GM04503 (cell line): Measurements from ENCODE around the gene PCDHA12.
"Not testable (repeated sequence)": the region's sequence is repeated elsewhere in the genome, so short reads cannot be mapped to it uniquely, and the experiment has no call there.

ENCODE experiments used
- DNase-seq: peaks from one replicate; pipeline ENCODE4 v3.0.0-alpha.2; 2012; ENCODE audit warnings: low read depth

Gene PCDHA12, protein sequence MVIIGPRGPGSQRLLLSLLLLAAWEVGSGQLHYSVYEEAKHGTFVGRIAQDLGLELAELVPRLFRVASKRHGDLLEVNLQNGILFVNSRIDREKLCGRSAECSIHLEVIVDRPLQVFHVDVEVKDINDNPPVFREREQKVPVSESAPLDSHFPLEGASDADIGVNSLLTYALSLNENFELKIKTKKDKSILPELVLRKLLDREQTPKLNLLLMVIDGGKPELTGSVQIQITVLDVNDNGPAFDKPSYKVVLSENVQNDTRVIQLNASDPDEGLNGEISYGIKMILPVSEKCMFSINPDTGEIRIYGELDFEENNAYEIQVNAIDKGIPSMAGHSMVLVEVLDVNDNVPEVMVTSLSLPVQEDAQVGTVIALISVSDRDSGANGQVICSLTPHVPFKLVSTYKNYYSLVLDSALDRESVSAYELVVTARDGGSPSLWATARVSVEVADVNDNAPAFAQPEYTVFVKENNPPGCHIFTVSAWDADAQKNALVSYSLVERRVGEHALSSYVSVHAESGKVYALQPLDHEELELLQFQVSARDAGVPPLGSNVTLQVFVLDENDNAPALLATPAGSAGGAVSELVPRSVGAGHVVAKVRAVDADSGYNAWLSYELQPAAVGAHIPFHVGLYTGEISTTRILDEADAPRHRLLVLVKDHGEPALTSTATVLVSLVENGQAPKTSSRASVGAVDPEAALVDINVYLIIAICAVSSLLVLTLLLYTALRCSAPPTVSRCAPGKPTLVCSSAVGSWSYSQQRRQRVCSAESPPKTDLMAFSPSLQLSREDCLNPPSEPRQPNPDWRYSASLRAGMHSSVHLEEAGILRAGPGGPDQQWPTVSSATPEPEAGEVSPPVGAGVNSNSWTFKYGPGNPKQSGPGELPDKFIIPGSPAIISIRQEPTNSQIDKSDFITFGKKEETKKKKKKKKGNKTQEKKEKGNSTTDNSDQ

DNA sequence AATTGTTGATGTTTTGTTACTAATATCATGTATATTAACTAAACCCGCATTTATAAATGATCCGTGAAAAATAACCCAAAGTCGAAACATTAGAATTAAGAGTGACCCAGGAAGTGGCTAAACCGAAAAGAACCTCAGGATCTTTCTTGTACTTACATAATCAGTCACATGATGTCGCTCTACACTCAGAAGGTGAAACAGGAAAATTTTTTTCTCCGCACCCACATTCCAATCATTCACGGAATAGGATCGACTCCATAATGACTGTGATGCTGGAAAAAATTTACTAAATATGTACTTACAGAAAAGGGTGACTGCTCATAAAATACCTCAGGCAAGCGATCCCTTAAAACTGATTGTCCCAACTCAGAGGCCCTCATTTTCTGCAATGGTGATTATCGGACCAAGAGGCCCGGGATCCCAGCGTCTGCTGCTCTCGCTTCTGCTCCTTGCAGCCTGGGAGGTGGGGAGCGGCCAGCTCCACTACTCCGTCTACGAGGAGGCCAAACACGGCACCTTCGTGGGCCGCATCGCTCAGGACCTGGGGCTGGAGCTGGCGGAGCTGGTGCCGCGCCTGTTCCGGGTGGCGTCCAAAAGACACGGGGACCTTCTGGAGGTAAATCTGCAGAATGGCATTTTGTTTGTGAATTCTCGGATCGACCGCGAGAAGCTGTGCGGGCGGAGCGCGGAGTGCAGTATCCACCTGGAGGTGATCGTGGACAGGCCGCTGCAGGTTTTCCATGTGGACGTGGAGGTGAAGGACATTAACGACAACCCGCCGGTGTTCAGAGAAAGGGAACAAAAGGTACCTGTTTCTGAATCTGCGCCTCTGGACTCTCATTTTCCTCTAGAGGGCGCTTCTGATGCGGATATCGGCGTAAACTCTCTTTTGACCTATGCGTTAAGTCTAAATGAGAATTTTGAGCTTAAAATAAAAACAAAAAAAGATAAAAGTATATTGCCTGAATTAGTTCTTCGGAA is at the start of gene PCDHA12:
TSS of gene PCDHA12 (plus strand) at position 224 of the 981 bp plus-strand sequence. CDS start at position 389, 165 bp downstream.
- no peak for DNase-seq

DNA sequence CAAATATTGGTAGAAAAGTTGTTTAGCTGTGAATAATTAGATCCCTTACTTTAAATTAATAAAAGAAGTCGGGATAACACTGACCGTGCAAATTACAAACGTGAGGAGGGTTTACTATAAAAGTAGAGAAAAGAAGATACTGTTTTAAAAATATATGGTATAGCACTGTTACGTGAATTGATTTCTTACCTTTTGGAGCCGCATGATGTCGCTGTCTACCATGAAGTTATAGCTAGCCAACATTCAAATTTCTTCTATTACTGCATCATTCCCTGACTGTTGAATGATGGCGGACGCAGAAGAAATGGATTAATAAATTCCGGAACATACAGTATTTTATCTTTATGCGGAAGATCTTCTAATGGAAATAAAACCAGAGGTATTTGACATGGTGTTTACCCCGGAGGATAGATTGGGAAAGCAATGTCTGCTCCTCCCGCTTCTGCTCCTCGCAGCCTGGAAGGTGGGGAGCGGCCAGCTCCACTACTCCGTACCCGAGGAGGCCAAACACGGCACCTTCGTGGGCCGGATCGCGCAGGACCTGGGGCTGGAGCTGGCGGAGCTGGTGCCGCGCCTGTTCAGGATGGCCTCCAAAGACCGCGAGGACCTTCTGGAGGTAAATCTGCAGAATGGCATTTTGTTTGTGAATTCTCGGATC is 47.3 kb upstream of the PCDHA12 start, which contains the start of gene PCDHA6:
TSS of gene PCDHA6 (plus strand) at position 257 of the 658 bp plus-strand sequence. CDS start at position 389, 132 bp downstream.
- DNase-seq: no peak

DNA sequence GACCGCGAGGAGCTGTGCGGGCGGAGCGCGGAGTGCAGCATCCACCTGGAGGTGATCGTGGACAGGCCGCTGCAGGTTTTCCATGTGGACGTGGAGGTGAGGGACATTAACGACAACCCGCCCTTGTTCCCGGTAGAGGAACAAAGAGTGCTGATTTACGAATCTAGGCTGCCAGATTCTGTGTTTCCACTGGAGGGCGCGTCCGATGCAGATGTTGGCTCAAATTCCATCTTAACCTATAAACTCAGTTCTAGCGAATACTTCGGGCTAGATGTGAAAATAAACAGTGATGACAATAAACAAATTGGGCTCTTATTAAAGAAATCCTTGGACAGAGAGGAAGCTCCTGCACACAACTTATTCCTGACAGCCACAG is 46.8 kb upstream of the PCDHA12 start:
- DNase-seq: no peak

DNA sequence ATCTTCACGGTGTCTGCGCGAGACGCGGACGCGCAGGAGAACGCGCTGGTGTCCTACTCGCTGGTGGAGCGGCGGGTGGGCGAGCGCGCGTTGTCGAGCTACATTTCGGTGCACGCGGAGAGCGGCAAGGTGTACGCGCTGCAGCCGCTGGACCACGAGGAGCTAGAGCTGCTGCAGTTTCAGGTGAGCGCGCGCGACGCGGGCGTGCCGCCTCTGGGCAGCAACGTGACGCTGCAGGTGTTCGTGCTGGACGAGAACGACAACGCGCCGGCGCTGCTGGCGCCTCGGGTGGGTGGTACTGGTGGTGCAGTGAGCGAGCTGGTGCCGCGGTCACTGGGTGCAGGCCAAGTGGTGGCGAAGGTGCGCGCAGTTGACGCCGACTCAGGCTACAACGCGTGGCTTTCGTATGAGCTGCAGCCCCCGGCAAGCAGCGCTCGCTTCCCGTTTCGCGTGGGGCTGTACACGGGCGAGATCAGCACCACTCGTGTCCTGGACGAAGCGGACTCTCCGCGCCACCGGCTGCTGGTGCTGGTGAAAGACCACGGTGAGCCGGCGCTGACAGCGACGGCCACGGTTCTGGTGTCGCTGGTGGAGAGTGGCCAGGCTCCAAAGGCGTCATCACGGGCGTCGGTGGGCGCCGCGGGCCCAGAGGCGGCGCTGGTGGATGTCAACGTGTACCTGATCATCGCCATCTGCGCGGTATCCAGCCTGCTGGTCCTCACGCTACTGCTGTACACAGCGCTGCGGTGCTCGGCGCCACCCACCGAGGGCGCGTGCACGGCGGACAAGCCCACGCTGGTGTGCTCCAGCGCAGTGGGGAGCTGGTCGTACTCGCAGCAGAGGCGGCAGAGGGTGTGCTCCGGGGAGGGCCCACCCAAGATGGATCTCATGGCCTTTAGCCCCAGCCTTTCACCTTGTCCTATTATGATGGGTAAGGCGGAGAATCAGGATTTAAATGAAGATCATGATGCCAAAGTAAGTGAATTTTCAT is 45.3 kb upstream of the PCDHA12 start:
- not testable (repeated sequence) for DNase-seq

DNA sequence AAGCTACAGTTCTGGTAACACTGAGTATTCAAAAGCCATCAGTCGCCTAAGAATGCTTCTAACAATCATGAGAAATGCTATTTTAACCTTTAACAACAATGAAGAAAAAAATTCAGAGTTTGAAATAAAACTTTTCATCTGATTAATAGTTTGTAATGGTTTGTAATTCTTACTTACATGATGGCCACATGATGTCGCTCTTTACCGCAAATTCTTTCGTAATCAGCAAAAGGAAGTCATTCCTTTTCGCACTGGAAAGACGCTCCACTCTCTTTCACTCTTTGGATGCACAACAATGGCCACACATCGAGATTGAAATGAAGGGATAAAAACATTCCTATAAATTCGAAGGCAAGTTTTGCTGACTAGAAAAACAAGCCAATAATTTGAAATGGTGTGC is 41.1 kb upstream of the PCDHA12 start, which contains the start of gene PCDHA7:
TSS of gene PCDHA7 (plus strand) at position 277 of the 400 bp plus-strand sequence. CDS start at position 392, 115 bp downstream.
- DNase-seq: no peak

DNA sequence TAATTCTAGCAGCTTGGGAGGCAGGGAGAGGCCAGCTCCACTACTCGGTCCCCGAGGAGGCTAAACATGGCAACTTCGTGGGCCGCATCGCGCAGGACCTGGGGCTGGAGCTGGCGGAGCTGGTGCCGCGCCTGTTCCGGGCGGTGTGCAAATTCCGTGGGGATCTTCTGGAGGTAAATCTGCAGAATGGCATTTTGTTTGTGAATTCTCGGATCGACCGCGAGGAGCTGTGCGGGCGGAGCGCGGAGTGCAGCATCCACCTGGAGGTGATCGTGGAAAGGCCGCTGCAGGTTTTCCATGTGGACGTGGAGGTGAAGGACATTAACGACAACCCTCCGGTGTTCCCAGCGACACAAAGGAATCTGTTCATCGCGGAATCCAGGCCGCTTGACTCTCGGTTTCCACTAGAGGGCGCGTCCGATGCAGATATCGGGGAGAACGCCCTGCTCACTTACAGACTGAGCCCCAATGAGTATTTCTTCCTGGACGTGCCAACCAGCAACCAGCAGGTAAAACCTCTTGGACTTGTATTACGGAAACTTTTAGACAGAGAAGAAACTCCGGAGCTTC is 40.6 kb upstream of the PCDHA12 start:
- DNase-seq: not testable (repeated sequence)

DNA sequence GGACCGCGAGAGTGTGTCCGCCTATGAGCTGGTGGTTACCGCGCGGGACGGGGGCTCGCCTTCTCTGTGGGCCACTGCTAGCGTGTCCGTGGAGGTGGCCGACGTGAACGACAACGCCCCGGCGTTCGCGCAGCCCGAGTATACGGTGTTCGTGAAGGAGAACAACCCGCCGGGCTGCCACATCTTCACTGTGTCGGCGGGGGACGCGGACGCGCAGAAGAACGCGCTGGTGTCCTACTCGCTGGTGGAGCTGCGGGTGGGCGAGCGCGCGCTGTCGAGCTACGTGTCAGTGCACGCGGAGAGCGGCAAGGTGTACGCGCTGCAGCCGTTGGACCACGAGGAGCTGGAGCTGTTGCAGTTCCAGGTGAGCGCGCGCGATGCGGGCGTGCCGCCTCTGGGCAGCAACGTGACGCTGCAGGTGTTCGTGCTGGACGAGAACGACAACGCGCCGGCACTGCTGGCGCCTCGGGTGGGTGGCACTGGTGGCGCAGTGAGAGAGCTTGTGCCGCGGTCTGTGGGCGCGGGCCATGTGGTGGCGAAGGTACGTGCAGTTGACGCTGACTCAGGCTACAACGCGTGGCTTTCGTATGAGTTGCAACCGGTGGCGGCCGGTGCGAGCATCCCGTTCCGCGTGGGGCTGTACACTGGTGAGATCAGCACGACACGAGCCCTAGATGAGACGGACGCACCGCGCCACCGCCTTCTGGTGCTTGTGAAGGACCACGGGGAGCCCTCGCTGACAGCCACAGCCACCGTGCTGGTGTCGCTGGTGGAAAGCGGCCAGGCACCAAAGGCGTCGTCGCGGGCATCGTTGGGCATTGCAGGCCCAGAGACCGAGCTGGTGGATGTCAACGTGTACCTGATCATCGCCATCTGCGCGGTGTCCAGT is 39.2 kb upstream of the PCDHA12 start:
- DNase-seq: no peak

DNA sequence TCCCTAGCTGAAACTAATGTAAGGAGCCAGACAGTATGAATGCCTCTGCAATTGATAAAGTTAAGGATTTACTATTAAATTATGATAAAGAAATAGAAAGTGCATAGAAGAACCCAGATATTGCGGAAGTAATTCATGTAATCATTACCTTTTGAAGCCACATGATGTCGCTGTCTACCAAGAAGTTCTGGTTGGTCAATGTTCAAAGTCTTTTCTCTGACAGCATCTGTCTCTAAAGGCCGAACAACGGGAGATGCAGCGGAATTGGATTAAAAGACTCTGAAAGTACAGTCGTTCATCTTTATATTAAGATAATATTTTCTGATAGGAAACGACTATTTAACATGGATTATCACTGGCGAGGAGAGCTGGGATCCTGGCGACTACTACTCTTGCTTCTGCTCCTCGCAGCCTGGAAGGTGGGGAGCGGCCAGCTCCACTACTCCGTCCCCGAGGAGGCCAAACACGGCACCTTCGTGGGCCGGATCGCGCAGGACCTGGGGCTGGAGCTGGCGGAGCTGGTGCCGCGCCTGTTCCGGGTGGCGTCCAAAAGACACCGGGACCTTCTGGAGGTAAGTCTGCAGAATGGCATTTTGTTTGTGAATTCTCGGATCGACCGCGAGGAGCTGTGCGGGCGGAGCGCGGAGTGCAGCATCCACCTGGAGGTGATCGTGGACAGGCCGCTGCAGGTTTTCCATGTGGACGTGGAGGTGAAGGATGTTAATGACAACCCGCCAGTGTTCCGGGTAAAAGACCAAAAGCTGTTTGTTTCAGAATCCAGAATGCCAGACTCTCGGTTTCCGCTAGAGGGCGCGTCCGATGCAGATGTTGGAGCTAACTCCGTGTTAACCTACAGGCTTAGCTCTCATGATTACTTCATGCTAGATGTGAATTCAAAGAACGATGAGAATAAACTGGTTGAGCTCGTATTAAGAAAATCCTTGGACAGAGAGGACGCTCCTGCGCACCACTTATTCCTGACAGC is 33.8 kb upstream of the PCDHA12 start, which contains the start of gene PCDHA8:
TSS of gene PCDHA8 (plus strand) at position 210 of the 985 bp plus-strand sequence. CDS start at position 345, 135 bp downstream.
- DNase-seq: no peak

DNA sequence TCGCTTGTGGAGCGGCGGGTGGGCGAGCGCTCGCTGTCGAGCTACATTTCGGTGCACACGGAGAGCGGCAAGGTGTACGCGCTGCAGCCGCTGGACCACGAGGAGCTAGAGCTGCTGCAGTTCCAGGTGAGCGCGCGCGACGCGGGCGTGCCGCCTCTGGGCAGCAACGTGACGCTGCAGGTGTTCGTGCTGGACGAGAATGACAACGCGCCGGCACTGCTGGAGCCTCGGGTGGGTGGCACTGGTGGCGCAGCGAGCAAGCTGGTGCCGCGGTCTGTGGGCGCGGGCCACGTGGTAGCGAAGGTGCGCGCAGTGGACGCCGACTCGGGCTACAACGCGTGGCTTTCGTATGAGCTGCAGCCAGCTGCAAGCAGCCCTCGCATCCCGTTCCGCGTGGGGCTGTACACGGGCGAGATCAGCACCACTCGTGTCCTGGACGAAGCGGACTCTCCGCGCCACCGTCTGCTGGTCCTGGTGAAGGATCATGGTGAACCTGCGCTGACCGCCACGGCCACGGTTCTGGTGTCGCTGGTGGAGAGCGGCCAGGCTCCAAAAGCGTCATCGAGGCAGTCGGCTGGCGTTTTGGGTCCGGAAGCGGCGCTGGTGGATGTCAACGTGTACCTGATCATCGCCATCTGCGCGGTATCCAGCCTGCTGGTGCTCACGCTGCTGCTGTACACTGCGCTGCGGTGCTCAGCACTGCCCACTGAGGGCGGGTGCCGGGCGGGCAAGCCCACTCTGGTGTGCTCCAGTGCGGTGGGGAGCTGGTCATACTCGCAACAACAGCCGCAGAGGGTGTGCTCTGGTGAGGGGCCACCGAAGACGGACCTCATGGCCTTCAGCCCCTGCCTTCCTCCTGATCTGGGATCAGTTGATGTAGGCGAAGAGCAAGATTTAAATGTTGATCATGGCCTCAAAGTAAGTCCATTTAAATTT is 32.0 kb upstream of the PCDHA12 start:
- no peak for DNase-seq

DNA sequence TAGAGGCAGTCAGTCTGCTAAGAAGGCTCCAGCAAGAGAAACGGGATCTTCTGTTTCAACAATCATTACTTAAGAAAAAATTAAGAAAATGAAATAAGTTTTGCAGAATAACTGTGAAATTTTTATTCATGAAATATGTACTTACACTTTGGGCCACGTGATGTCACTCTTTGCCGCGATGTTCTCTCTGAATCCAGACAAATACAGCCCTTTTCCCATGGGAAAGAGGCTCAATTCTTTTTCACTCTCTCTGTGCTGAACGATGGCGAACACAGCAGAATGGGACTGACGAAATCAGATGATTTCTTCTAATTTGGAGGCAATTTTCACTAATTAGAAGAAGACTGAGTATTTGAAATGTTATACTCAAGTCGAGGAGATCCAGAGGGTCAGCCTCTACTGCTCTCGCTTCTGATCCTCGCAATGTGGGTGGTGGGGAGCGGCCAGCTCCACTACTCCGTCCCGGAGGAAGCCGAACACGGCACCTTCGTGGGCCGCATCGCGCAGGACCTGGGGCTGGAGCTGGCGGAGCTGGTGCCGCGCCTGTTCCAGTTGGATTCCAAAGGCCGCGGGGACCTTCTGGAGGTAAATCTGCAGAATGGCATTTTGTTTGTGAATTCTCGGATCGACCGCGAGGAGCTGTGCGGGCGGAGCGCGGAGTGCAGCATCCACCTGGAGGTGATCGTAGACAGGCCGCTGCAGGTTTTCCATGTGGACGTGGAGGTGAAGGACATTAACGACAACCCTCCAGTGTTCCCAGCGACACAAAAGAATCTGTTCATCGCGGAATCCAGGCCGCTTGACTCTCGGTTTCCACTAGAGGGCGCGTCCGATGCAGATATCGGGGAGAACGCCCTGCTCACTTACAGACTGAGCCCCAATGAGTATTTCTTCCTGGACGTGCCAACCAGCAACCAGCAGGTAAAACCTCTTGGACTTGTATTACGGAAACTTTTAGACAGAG is 26.7 kb upstream of the PCDHA12 start, which contains the start of gene PCDHA9:
TSS of gene PCDHA9 (plus strand) at position 244 of the 964 bp plus-strand sequence. CDS start at position 358, 114 bp downstream.
- DNase-seq: not testable (repeated sequence)

DNA sequence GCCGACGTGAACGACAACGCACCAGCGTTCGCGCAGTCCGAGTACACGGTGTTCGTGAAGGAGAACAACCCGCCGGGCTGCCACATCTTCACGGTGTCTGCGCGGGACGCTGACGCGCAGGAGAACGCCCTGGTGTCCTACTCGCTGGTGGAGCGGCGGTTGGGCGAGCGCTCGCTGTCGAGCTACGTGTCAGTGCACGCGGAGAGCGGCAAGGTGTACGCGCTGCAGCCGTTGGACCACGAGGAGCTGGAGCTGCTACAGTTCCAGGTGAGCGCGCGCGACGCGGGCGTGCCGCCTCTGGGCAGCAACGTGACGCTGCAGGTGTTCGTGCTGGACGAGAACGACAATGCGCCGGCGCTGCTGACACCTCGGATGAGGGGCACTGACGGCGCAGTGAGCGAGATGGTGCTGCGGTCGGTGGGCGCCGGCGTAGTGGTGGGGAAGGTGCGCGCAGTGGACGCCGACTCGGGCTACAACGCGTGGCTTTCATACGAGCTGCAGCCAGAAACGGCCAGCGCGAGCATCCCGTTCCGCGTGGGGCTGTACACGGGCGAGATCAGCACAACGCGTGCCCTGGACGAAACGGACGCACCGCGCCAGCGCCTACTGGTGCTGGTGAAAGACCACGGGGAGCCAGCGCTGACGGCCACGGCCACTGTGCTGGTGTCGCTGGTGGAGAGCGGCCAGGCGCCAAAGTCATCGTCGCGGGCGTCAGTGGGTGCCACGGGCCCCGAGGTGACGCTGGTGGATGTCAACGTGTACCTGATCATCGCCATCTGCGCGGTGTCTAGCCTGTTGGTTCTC is 25.1 kb upstream of the PCDHA12 start:
- not testable (repeated sequence) for DNase-seq

DNA sequence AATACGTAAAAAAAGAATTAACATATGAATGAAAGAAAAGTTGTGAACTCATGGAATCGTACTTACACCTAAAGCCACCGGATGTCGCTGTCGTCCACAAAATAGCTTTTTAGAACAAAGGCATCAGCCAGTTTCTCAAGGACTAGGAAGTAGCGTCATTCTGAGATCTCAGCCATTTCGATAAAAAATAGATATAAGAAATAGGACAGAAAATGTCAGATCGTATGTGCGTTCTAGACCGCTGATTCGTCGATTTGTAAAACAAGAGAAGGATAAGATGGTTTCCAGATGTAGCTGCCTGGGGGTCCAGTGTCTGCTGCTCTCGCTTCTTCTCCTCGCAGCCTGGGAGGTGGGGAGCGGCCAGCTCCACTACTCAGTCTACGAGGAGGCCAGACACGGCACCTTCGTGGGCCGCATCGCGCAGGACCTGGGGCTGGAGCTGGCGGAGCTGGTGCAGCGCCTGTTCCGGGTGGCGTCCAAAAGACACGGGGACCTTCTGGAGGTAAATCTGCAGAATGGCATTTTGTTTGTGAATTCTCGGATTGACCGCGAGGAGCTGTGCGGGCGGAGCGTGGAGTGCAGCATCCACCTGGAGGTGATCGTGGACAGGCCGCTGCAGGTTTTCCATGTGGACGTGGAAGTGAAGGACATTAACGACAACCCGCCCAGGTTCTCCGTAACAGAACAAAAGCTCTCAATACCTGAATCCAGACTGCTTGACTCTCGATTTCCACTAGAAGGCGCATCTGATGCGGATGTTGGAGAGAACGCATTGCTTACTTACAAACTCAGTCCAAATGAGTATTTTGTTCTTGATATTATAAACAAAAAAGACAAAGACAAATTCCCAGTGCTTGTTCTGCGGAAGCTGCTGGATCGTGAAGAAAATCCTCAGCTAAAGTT is 19.1 kb upstream of the PCDHA12 start, which contains the start of gene PCDHA10:
TSS of gene PCDHA10 (plus strand) at position 126 of the 903 bp plus-strand sequence. CDS start at position 278, 152 bp downstream.
- DNase-seq: no peak
